DMS53 (cell line): Measurements from ENCODE around the gene MIPOL1.
A peak's percentile ranks its signal among the peaks of the same experiment; 100 is the strongest.

Experiments used
- DNase-seq: peaks from one replicate; lab custom pipeline; 2025; lab: John Stamatoyannopoulos, UW

MIPOL1 gene

DNA sequence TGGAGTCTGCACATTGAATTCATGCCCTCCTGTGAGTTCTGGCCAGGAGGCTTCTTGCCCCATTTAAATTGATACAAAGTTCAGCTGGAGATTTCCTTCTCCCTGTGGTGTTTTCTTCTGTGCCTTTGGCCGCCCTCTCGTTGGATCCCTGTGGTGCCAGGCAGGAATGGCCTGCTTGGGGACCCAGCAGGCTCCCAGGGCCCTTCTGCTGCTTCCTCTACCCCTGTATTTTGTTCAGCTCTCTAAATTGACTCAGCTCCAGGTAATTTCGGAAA, 200.1 kb downstream of the MIPOL1 start:
- no peak for DNase-seq

DNA sequence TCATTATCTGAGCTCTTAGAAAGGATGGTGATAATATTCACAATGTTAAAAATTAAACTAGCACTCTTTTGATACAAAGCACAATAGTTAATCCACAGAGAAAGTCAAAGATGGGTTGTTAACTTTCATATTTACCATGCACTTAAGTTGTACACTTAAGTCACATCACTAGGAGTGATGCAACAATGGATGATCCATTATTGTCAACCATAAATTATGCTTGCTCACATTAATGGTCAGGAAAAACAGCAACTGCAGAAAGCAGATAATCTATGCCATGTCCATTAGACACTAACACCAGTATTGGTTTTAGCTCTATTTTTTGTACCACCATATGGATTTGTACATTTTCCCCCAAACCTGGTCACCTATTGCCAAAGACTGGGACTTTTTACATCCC, 201.8 kb downstream of the MIPOL1 start:
- DNase-seq: peak; percentile 42

DNA sequence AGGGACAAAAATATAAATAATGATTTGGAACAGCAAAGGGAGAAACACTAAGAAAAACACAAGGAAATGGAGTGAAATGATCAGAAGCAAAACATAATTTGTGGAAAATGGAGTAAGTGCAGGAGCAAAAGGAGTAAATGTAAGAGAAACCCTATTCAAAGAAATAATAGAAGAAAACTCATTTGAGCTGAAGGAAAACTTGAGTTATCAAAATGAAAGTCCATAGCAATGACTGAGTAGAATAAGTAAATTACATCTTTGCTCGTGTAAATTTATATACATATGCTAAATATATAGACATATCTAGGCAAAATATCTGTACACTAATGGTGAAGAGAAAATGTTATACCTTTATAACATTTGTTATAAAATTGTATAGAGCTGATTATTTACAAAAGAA, 203.4 kb downstream of the MIPOL1 start:
- DNase-seq: no peak

DNA sequence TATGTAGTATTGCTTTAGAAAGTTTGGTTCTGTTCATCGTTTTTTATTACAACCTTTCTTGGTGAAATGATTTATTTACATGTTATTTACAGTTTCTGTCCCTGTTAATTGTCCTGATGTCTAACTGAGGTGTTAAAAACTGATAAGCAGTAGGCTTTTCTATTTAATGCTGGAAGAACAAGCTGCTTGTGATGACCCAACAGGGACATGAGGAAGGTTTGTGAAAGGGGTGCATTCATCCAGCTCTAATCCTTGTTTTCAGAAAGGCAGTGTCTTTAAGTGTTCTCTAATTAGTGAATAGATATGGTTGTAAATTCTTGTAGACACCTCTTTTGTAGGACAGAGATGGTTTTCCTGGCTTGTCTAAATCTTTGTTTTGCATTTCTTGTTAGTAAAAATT, 205.9 kb downstream of the MIPOL1 start:
- DNase-seq: no peak

DNA sequence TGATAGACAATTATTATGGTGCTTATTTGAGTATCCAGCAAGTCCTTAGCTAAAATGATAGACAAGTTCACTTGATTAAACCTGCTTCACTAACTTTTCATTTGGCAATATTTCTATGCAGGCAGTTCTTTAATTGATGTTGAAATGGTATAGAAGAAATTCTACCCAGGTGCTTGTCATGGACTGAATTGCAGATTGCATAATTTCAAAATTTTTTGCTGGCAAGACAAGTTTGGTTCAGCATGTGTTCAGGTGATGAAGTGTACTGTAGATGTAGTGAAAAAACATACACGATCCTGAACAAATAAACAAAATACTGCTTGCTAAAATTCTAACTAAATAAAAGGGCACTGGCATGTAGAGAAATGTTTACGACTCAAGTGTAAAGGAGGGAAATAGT, 208.4 kb downstream of the MIPOL1 start:
- DNase-seq: no peak

DNA sequence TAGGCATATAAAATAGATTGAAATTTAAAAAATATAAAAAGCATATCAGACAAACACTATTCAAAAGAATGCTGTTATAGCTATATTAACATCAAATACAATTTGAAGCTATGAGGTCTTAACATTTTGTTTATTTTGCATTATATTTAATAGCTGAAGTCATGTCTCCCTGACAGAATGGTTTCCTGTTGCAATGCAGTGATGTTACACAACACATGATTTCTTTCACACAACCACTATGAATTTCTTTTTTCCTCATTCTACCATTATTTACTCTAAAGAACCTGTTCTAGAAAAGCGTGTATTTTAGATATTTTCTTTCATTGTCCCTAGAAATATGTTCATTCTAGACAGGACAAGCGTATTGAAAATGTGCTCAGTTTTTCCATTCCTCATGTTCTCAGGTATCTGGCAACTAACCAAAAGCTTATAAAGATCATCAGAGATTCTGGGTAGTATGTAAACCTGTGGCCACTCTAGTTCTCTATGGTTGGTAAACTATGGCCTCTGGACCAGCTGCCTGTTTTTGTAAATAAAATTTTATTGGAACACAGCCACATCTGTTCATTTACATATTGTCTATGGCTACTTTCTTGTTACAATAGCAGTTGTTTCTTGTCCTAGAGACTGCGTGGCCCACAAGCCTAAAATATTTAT, 213.5 kb downstream of the MIPOL1 start:
- peak; percentile 50 for DNase-seq

DNA sequence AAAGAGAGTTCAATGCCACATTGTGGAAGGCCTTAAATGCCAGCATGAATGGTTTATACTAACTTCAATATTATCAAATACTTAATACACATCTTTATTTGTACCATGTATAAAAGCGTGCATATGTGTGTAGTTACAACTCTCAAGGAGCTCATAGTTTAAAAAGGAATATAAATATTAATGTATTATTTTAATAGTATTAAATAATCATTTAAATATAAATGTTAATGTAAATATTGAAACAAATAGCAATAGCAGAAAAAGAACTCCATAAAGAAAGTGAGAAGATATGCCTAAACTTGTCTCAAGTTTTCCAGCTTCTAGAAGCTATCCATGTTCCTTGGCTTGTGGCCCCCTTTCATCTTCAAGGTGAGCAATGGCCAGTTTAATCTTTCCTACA, 215.3 kb downstream of the MIPOL1 start:
- DNase-seq: no peak

DNA sequence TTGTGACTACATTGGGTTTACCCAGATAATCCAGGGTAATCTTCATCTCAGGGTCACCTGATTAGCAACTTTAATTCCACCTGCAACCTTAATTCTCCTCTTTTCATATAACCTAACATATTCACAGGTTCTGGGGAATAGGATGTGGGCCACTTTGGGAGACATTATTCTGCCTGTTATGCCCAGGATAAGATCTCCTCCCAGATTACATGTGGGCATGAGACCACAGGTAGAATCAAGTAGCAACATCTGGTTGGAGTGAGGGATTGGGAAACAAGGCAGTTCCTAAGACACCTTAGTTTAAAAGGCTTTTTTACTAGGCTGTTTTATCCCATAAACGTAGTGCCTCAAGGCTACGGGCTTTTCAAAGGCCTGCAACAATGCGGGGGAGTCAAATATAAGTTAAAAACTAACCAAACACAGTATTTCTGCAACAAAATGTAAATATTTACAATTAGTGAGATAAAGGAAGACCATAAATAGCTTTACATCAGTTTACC, 215.8 kb downstream of the MIPOL1 start:
- no peak for DNase-seq

DNA sequence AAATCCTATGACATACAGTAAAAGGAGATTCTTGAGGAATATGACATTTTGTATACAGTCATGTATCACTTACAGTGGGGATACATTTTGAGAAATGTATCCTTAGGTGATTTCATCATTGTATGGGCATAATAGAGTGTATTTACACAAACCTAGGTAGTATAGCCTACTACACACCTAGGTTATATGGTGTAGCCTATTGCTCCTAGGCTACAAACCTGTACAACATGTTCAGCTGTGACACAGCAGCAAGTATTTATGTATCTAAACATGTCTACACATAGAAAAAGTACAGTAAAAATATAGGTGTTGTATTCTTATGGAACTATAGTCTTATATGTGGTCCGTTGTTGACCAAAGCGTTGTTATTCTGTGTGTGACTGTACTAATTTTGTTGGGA, 218.5 kb downstream of the MIPOL1 start:
- no peak for DNase-seq

DNA sequence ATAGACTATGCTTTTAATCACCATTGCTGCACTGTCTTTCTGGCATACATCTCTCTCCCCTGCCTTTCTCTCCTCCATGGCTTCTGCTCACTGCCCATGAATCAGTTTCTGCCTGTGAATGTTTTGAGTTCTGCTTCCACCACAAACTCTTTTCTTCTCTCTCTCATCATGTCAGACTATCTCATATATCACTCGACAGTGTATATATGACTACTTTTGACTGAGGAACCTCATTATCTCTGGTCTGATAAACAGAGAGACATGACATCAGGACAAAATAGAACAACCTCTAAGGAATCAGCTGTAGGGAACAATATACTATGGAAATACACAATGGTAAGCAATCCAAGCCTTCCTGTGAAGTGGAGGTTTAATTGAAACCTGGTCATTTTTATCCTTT, 219.4 kb downstream of the MIPOL1 start:
- no peak for DNase-seq

DNA sequence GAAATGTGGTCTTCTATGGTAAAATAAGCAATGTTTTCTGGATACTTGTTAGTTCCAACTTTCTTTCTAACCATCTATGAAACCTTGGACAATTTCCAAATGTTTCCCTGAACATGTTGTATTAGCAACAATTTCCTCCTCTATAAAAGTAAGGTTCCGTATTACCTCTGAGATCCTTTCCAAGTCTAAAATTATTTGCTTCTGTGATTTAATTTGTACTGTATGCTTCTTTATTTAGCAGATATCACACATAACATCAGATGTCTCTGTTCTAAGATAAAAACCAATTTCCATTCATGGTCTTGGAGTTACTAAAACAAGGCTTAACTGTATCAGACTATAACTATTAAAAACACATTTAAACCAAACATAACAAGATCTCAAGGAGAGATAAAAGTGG, 220.1 kb downstream of the MIPOL1 start:
- no peak for DNase-seq

DNA sequence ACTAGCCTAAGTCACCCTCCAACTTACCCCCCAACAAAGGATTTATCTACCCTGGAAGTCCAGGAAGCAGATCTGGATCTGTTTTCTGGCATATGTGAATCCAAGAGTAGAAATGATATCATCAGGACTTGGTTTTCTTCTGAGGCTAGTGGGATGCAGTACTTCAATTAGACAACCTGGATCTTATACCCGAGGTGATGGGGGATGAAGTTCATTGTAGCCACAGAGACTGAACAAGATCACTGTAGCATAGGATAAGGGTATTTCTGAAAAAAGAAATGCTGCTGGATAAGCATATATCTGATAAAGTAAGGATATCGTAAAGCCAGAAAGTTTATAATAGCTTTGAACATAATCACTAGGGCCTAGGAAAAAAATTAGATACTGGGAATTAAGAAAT, 222.9 kb downstream of the MIPOL1 start:
- DNase-seq: no peak

DNA sequence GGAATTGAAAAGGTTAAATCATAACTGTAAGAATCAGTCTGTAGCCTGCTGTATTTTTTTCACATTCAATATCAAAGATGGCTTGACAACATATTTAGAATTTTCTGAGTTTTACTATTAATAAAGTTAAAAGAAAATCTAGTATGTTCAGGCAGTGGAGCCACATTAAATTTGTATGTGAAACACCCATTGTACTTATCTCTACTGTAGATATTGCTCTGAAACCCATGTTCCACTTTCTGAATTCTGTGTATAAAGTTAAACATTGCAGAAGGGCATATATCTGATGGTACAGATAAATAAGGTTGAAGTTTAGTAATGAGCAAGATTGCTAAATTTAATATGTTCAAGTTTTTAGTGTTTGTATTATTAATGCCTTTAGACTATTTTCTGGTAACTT, 224.6 kb downstream of the MIPOL1 start:
- no peak for DNase-seq

DNA sequence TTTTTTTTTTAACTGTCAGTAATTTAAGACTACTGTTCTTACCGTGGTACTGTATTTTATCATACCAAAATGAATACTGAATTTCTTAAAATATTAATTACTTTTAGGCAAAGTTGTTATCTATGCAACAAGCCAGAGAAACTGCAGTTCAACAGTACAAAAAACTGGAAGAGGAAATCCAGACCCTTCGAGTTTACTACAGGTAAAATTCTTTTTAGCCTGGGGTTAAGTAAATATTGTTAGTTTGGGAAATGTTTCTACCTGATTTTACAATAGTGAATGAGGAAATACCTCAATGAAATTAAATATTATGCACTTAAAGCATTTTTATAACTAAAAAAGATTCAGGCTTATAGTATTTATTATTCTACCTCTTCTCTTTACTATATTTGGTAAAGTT, 225.0 kb downstream of the MIPOL1 start:
- no peak for DNase-seq

DNA sequence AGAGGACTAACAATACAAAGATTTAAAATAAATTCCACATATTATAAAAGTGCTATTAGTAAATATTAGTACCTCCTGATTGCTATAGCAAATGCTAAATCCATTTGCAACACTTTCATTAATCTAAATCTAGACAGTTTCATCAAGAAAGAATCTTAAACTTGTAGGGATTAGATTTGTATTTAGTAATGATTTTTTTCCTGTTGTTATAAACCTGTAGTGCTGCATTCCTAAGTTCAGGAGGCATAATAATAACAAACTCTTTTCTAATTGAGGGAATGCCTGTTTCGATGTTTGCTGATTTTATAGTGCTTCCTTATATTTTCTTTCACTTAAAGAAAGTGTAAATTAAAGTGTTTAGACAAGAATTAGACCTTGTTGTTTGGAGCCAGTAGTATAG, 231.2 kb downstream of the MIPOL1 start:
- no peak for DNase-seq

DNA sequence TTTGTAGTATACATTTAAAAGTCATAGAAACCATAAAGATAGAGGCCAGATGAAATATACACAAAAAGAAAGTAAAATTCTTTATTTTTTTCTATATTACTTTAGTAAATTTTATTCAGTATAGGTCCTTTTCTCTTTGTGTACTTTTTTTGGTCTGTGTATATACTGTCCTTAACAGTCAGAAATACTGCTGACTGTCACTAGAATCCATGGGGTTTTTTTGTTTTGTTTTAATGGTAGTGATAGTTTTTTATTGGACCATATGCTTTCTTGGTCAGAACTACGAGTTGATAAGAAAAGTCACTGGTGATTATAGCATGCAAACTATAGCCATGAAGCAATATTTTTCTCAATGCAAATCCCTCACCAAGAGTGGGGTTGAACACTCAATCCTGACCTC, 231.9 kb downstream of the MIPOL1 start:
- no peak for DNase-seq

DNA sequence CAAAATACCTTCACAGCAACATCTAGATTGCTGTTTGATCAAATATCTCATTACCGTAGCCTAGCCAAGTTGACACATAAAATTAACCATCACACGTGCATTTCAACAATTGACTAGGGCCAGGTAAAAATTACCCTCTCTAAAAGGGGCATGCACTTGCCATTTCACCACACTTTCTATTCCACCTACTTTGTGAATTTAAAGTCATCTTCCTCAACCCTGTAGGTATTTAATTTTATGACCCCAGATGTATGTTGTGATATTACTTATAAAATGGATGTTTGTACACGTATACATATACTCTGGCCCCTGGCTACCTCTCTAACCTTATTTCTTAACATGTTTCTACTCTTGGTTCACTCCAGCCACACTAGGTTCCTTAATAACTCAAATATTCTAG, 237.1 kb downstream of the MIPOL1 start:
- no peak for DNase-seq

DNA sequence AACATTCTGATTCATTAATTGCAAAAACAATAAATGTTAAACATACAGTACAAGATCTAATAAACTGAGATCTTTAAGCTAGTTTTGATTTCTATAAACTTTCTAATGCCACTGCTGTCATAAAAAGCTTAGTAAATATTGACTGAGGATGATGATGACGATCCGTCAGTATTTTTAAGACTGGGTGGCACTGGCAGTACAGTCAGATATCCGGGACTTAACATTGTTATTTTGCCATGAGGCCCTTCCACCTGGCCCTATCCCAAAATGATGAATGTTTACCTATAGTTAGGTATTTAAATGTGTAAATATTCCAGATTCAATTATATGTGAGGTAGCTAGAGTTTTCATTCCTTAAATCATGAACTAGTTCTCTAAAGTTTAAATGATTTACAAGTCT, 238.8 kb downstream of the MIPOL1 start:
- DNase-seq: peak; percentile 22

DNA sequence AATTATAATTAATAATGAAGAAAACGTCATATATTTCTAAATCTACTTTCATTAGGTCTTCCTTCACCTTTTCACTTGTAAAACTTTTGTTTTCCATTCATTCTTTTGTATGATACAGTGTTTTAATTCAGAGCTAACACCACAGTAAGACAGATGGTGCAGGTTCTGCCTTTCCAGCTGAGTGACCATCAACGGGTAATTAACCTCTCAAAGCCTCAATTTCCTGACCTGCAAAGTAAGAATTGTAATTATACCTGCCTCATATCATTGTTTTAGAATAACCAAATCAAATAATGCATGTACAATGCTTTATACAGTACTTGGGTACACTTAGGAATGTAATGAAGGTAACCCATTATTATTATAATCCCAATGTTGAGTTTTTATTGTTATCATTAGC, 239.8 kb downstream of the MIPOL1 start:
- DNase-seq: peak; percentile 16

DNA sequence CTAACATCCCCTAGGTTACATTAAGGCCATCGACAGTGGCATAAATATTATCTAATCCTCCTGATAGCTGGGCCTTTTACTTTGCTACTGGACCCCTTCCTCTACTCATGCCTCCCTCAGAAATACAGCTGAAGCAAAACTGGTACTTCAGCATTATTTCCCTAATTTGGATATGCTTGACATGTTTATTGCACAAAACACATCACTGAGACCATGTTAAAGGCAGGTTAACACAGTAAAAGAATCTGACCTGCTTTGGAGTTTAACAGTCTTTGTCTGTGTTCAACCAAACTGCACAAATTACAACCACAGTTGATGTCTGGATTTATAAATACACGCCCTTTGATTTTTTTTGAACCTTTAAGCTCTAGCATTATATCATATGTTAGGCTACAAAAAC, 240.7 kb downstream of the MIPOL1 start:
- no peak for DNase-seq

DNA sequence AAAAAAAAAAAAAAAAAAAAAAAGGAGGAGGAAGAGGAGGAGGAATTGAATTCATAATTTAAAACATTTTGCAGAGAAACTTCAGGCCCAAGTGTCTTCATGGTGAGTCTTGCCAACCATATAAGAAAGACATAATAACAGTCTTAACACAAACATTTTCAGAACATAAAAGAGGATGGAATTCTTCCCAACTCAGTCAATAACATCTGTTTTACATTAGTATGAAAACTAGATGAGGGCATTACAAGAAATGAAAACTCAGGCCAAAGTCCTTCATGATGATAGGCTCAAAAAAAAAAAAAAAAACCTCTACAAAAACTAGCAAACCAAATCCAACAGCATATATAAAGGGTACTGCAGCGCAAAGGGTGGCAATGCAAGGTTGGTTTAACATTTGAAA, 245.7 kb downstream of the MIPOL1 start:
- DNase-seq: no peak

DNA sequence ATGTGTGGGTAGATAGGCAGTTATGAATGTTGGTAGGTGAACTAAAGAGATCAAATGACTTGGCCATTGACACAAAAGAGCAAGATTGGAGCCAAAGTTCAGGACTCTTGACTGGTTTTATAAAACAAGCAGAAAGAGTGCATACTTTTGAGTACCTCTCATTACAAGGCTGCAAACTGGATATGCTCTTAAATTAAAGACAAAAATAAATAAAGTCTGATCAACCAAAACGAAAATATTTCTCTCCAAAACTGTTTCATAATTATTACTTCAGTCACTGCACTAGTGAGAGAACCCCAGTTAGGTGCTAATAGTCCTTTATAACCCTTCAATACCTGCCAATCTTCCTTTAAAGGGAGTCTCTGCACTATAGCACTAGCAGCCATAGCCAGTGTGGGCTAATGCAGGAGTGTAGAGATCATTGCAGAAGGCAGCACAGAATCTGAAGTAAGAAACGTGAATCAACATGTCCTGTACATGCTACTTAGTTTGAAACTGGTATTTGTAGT, 250.2 kb downstream of the MIPOL1 start:
- no peak for DNase-seq

DNA sequence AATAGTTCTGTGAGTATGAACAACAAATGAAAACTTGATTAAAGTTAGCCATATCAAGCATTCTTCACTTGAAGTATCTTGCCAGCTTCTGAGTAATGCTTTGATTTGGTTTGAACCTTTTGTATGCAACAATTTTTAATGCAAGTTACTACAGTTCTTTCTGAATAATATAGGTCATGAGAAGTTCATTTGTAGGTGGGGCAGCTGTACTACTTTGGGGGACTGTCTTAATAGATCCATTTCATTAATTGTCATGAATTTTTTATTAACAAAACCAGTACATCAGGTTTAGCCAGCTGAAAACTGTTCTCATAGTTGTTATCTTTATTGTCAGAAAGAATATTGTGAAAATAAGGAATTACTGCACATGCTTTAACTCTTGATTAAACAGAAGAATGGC, 254.6 kb downstream of the MIPOL1 start:
- DNase-seq: no peak

DNA sequence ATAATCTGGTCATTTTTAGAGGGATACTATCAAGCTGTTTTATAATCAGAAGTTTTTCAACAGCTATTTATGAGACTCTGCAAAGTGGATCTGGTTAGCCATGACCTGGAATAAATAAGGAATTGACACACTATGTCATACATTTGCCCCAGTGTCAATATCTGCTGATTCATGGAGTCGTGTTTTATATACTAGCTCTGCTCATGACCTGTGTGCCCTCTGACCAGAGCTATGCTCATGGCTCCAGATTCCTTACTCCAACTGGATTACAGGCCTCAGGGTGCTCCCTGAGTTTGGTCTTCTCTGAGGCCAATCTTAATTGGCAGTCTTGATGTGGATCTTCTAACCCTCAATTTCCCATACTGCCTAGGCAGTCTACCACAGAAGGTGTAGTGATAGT, 256.2 kb downstream of the MIPOL1 start:
- no peak for DNase-seq

DNA sequence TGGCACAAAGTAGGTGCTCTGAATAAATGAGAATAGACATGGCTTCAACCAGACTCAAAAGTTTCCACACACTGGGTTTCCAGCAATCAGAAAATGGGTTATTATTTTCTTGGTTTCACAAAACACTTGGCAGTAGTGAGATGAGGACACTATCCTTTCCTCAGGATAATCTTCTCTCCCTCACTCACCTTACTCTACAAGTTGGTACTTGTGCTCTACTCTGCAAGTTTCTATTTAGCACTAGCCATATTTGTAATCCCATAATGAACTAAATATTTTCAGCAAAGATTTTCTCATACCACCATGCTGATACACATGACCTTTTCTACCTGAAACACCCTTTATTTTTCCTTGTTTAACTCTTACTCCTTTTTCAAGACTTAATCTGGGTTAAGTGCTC, 259.6 kb downstream of the MIPOL1 start:
- no peak for DNase-seq
